H1 (cell line): ENCODE results near the gene SPN. TPM values are rescaled to one million over a fixed set of nuclear protein-coding genes. Genes with fewer than 3 reads are reported as not detected.

Experiments used
- CTCF ChIA-PET: fragments of 300-600 bp; sonication (Branson Sonifier 250); formaldehyde crosslinking; loops from one replicate; lab custom pipeline; 2021; ENCODE audit not compliant: partially characterized antibody; lab: Charles Lee
- POLR2A ChIA-PET: fragments of 300-600 bp; sonication (Branson Sonifier 250); formaldehyde crosslinking; loops from one replicate; lab custom pipeline; 2021; ENCODE audit warnings: inconsistent platforms; ENCODE audit not compliant: partially characterized antibody; lab: Charles Lee
- DNase-seq, 2 experiments: peaks; one replicate each; pipeline versions ENCODE4 v3.0.0 to v3.0.0-alpha.2; 2010 to 2022; ENCODE audit warnings: low spot score in 2 of 2, low read depth in 1 of 2, mixed read lengths in 1 of 2
- FAIRE-seq: peaks from 2 replicates; lab custom pipeline; 2011; peaks lifted over from hg19 to GRCh38; lab: Jason Lieb, UNC
- H2AFZ ChIP-seq: 2 replicates; pipeline ENCODE4 v1.8.1; 2012; ENCODE audit warnings: low read length, inconsistent platforms
- H2AK5ac ChIP-seq: 2 replicates; pipeline ENCODE4 v1.6.1; 2013; ENCODE audit warnings: low read depth, low read length
- H2BK120ac ChIP-seq: replicated peaks from 2 replicates; pipeline ENCODE3; 2013; ENCODE audit warnings: low read depth, low read length, inconsistent platforms
- H2BK12ac ChIP-seq: 2 replicates; pipeline ENCODE4 v1.6.1; 2013; ENCODE audit warnings: low read depth, low read length
- H2BK15ac ChIP-seq: 2 replicates; pipeline ENCODE4 v1.6.1; 2013; ENCODE audit warnings: low read length
- H2BK20ac ChIP-seq: 2 replicates; pipeline ENCODE4 v1.6.1; 2013; ENCODE audit warnings: low read length
- H2BK5ac ChIP-seq: 2 replicates; pipeline ENCODE4 v1.6.1; 2013; ENCODE audit warnings: low read depth, low read length
- H3K14ac ChIP-seq: 2 replicates; pipeline ENCODE4 v1.6.1; 2013; ENCODE audit warnings: inconsistent platforms; ENCODE audit not compliant: insufficient read length
- H3K18ac ChIP-seq: 2 replicates; pipeline ENCODE4 v1.6.1; 2013; ENCODE audit warnings: low read length; ENCODE audit errors: extremely low read depth
- H3K23ac ChIP-seq: 2 replicates; pipeline ENCODE4 v1.6.1; 2013; ENCODE audit warnings: inconsistent platforms; ENCODE audit not compliant: insufficient read length
- H3K23me2 ChIP-seq: 2 replicates; pipeline ENCODE4 v1.6.1; 2013; ENCODE audit warnings: low read depth, low read length
- H3K27ac ChIP-seq: 2 replicates; pipeline ENCODE4 v1.6.1; 2011; ENCODE audit warnings: low read depth, low read length, inconsistent platforms
- H3K27me3 ChIP-seq, 4 experiments: replicated peaks in 1 of 4; 1 replicate in 1 of 4; 2 replicates in 3 of 4; pipeline versions ENCODE4 v1.6.1 to v1.8.1; 2011 to 2013; ENCODE audit warnings: low read length in 3 of 4, mild to moderate bottlenecking in 3 of 4, inconsistent platforms in 2 of 4, mixed read lengths in 2 of 4, moderate library complexity in 1 of 4; ENCODE audit not compliant: control insufficient read depth in 3 of 4, insufficient read depth in 3 of 4; ENCODE audit errors: extremely low read depth in 1 of 4
- H3K36me3 ChIP-seq, 4 experiments: 2 replicates each; pipeline versions ENCODE4 v1.6.1 to v1.8.1; 2011 to 2013; ENCODE audit warnings: mild to moderate bottlenecking in 4 of 4, low read length in 3 of 4, moderate library complexity in 2 of 4, control low read depth in 1 of 4, inconsistent platforms in 1 of 4; ENCODE audit not compliant: insufficient read depth in 4 of 4, control insufficient read depth in 2 of 4
- H3K4ac ChIP-seq: replicated peaks from 2 replicates; pipeline ENCODE3; 2013; ENCODE audit warnings: low read length, low read depth, mixed read lengths, inconsistent platforms; ENCODE audit not compliant: insufficient read length
- H3K4me1 ChIP-seq, 4 experiments: replicated peaks in 1 of 4; 1 replicate in 1 of 4; 2 replicates in 3 of 4; pipeline versions ENCODE4 v1.6.1 to v1.8.1; 2011 to 2013; ENCODE audit warnings: low read length in 3 of 4, inconsistent platforms in 2 of 4, mixed read lengths in 1 of 4; ENCODE audit not compliant: insufficient read depth in 4 of 4, control insufficient read depth in 3 of 4
- H3K4me2 ChIP-seq, 2 experiments: 2 replicates each; pipeline versions ENCODE4 v1.6.1 to v1.8.1; 2011 to 2013; ENCODE audit warnings: low read depth in 2 of 2, low read length in 2 of 2, control low read depth in 1 of 2, inconsistent platforms in 1 of 2, mild to moderate bottlenecking in 1 of 2; ENCODE audit not compliant: insufficient read depth in 1 of 2
- H3K4me3 ChIP-seq, 4 experiments: fragments of 200-600, 300-600 bp in 1 of 4; sonication (generic), shearing (Covaris generic), sonication (Bioruptor Twin) in 1 of 4; 2 replicates each; pipeline versions ENCODE4 v1.5.1 to v1.8.1; 2011 to 2016; ENCODE audit warnings: low read length in 4 of 4, low read depth in 3 of 4, control low read depth in 2 of 4, inconsistent platforms in 2 of 4, mild to moderate bottlenecking in 2 of 4, mixed read lengths in 1 of 4, moderate library complexity in 1 of 4; ENCODE audit not compliant: insufficient read depth in 2 of 4; ENCODE audit errors: extremely low read depth in 1 of 4
- H3K56ac ChIP-seq: replicated peaks from 2 replicates; pipeline ENCODE3; 2013; ENCODE audit warnings: low read depth, mild to moderate bottlenecking, mixed read lengths, low read length, inconsistent platforms; ENCODE audit not compliant: insufficient read length
- H3K79me1 ChIP-seq: 2 replicates; pipeline ENCODE4 v1.6.1; 2013; ENCODE audit warnings: low read depth, low read length, control low read depth
- H3K79me2 ChIP-seq, 2 experiments: 2 replicates each; pipeline versions ENCODE4 v1.6.1 to v1.8.1; 2012 to 2013; ENCODE audit warnings: low read length in 2 of 2, mild to moderate bottlenecking in 2 of 2, inconsistent platforms in 1 of 2; ENCODE audit not compliant: insufficient read depth in 2 of 2, control insufficient read depth in 1 of 2
- H3K9ac ChIP-seq, 4 experiments: replicated peaks in 1 of 4; 1 replicate in 1 of 4; 2 replicates in 3 of 4; pipeline versions ENCODE4 v1.6.1 to v1.8.1; 2011 to 2013; ENCODE audit warnings: low read depth in 3 of 4, low read length in 3 of 4, control low read depth in 2 of 4, mild to moderate bottlenecking in 2 of 4, moderate library complexity in 2 of 4, inconsistent platforms in 1 of 4; ENCODE audit errors: extremely low read depth in 1 of 4
- H3K9me3 ChIP-seq, 2 experiments: 2 replicates each; pipeline versions ENCODE4 v1.6.1 to v1.8.1; 2012 to 2013; ENCODE audit warnings: mild to moderate bottlenecking in 2 of 2, moderate library complexity in 2 of 2, control low read depth in 1 of 2, inconsistent platforms in 1 of 2, low read depth in 1 of 2, low read length in 1 of 2, mixed read lengths in 1 of 2; ENCODE audit not compliant: insufficient read depth in 2 of 2
- H4K20me1 ChIP-seq, 2 experiments: replicated peaks in 1 of 2; 2 replicates each; pipeline versions ENCODE3 to v1.8.1; 2011 to 2013; ENCODE audit warnings: inconsistent platforms in 2 of 2, low read length in 2 of 2, mild to moderate bottlenecking in 1 of 2; ENCODE audit not compliant: insufficient read depth in 2 of 2, control insufficient read depth in 1 of 2
- H4K5ac ChIP-seq: 2 replicates; pipeline ENCODE4 v1.6.1; 2013; ENCODE audit warnings: low read length, low read depth, mixed read lengths, inconsistent platforms; ENCODE audit not compliant: insufficient read length
- H4K8ac ChIP-seq: 2 replicates; pipeline ENCODE4 v1.8.0; 2013; ENCODE audit warnings: mild to moderate bottlenecking, moderate library complexity, low read length, inconsistent platforms; ENCODE audit not compliant: insufficient read depth; ENCODE audit errors: extremely low read depth
- H4K91ac ChIP-seq: replicated peaks from 2 replicates; pipeline ENCODE3; 2013; ENCODE audit warnings: low read length, mixed read lengths, inconsistent platforms; ENCODE audit not compliant: insufficient read length
- CEBPB ChIP-seq: IDR thresholded peaks from 2 replicates; pipeline ENCODE4 v1.6.1; 2012; ENCODE audit warnings: low read depth, low read length
- CTCF ChIP-seq, 3 experiments: IDR thresholded peaks; 1 replicate in 2 of 3; 2 replicates in 1 of 3; pipeline versions ENCODE4 v1.5.1 to v1.6.1; 2011; ENCODE audit warnings: low read length in 3 of 3, mild to moderate bottlenecking in 3 of 3, inconsistent platforms in 2 of 3, low read depth in 1 of 3, moderate library complexity in 1 of 3; ENCODE audit not compliant: insufficient read depth in 1 of 3; ENCODE audit errors: control extremely low read depth in 1 of 3
- EZH2 ChIP-seq: fragments of 200-600 bp; sonication (generic); IDR thresholded peaks from 2 replicates; pipeline ENCODE4 v1.7.1; 2012; ENCODE audit warnings: low read depth, mild to moderate bottlenecking, moderate library complexity, low read length, inconsistent platforms; ENCODE audit not compliant: severe bottlenecking
- RAD21 ChIP-seq, 2 experiments: IDR thresholded peaks in 1 of 2; conservative IDR thresholded peaks in 1 of 2; 2 replicates each; pipeline ENCODE4 v1.6.1; 2011; ENCODE audit warnings: low read depth in 2 of 2, low read length in 2 of 2, improper control_type of control experiment in 1 of 2, inconsistent platforms in 1 of 2, mild to moderate bottlenecking in 1 of 2, moderate library complexity in 1 of 2
- WGBS, 2 experiments: shearing (Covaris generic) in 1 of 2; methylation state at CpG; one replicate each; pipeline versions ENCODE4 v1.1.6 to v1.1.7; 2013 to 2015; ENCODE audit warnings: low lambda C conversion rate in 2 of 2, mixed read lengths in 2 of 2, inconsistent platforms in 1 of 2, low coverage in 1 of 2, missing lambda C conversion rate in 1 of 2; ENCODE audit not compliant: insufficient replicate concordance in 2 of 2, insufficient coverage in 1 of 2, insufficient read length in 1 of 2; ENCODE audit errors: extremely low coverage in 1 of 2, missing lambda C conversion rate in 1 of 2; 5-methylcytosine and 5-hydroxymethylcytosine counted together
- polyA plus RNA-seq, 7 experiments: library from polyadenylated mRNA; depleted of rRNA in 3 of 7; stranded (reverse) in 5 of 7; unstranded in 2 of 7; fragments of >200 nt in 5 of 7; fragments of 200-250 nt in 2 of 7; gene quantifications; 1 replicate in 5 of 7; 2 replicates in 1 of 7; 4 replicates in 1 of 7; pipeline versions ENCODE4 v1.2.1 to v1.2.3, GENCODE V29; 2011 to 2013; ENCODE audit warnings: missing spikeins in 2 of 7, mixed read lengths in 2 of 7
- total RNA-seq: library from RNA; stranded (reverse); fragmentation: NEBNext Ultra II Directional; extraction: Animal tissue kit (Norgen Biotek cat#: 25700); gene quantifications from 2 replicates; pipeline ENCODE4 v1.2.1, GENCODE V29; 2021

SPN gene
- total and polyA plus RNA-seq, 2 of the 8 experiments (the other 6 are each of a cell fraction or from before 2014, with no cell fraction given): 1.5 to 1.8 TPM

GRCh38 chr16:29641561-29641960, 21.5 kb upstream of the SPN start:
- 77% methylated on average over 3 of the region's 3 CpGs; no CpG with 5 or more reads in 1 of the 2 experiments for WGBS, 2 experiments
- Histone ChIP-seq H3K4me2 (no peak overlapping the region), H3K79me1 (no peaks in the 10 kb centered on the region), H4K8ac (no peak overlapping the region), H4K91ac (no peak overlapping the region), H2BK120ac (no peak overlapping the region), H4K5ac (no peak overlapping the region), H3K56ac (no peak overlapping the region), H3K36me3 (no peaks in the 10 kb centered on the region), H3K4ac (no peak overlapping the region), H2BK5ac (no peak overlapping the region), H3K9me3 (no peaks in the 10 kb centered on the region), H2AFZ (no peak overlapping the region), H3K9ac (no peak overlapping the region), H2AK5ac (no peak overlapping the region), H3K4me1 (peaks cover 0 to 2% (median 0%) of the 10 kb centered on the region in 4 experiments; a peak in 1 of 7 replicates), H2BK20ac (no peak overlapping the region), H3K23ac (no peak overlapping the region), H3K4me3 (no peak overlapping the region), H2BK12ac (no peak overlapping the region), H3K79me2 (no peaks in the 10 kb centered on the region), H3K18ac (no peak overlapping the region), H2BK15ac (no peak overlapping the region), H3K14ac (no peak overlapping the region), H4K20me1 (no peaks in the 10 kb centered on the region), H3K23me2 (no peaks in the 10 kb centered on the region; the same call in 1 of the 2 replicates), H3K27me3 (no peaks in the 10 kb centered on the region), H3K27ac (no peak overlapping the region)
- CTCF ChIA-PET: interaction anchor here (0.6 to 2.1 kb wide), 10 partner anchors 10 to 88 kb away, joined by 3 to 7 read pairs (median 3); partner anchors contain the start of gene QPRT
- DNase-seq (no peak), FAIRE-seq (no peak)
- peak in 1 of 3 experiments; percentile 7; a peak in 1 of 4 replicates for TF ChIP-seq CTCF (IDR thresholded peaks at IDR 0.05; ENCODE audit: control extremely low read depth in 1 of 3, insufficient read depth in 1 of 3, low read depth in 1 of 3, low read length in 3 of 3)
- TF ChIP-seq EZH2: no peak
- no peak for TF ChIP-seq CEBPB
- TF ChIP-seq RAD21 (IDR thresholded peaks at IDR 0.05 in 1 of 2, conservative IDR thresholded peaks at IDR 0.05 in 1 of 2; ENCODE audit: low read depth in 2 of 2, low read length in 2 of 2): peak; percentile 27 to 48; a peak in 3 of 4 replicates
- POLR2A ChIA-PET: interaction anchor here (0.7 to 1.2 kb wide), 3 partner anchors 12 to 59 kb away, joined by 3 to 4 read pairs (median 3); no protein-coding TSS in a partner anchor
